Prostate gland (tissue), 2 donors: Measurements from ENCODE around the gene ASGR2. TPM values are rescaled to one million over a fixed set of nuclear protein-coding genes. Genes with fewer than 3 reads are reported as not detected.
"Not testable (repeated sequence)": the region's sequence is repeated elsewhere in the genome, so short reads cannot be mapped to it uniquely, and the experiment has no call there.

Experiments used
- DNase-seq: peaks from one replicate; pipeline ENCODE4 v3.0.0-alpha.2; 2019; ENCODE audit warnings: low spot score
- H3K27ac ChIP-seq, 2 donors: fragments of 200-600 bp; sonication (generic); 2 replicates each; pipeline ENCODE4 v1.5.1; 2017 to 2019
- H3K27me3 ChIP-seq: fragments of 200-600 bp; sonication (generic); replicated peaks from 2 replicates; pipeline ENCODE4 v1.5.1; 2019; ENCODE audit not compliant: insufficient read depth
- H3K36me3 ChIP-seq, 2 donors: fragments of 200-600 bp; sonication (generic); 1 replicate in 1 of 2; 2 replicates in 1 of 2; pipeline versions ENCODE4 v1.5.1 to v1.8.1; 2017 to 2019
- H3K4me1 ChIP-seq: fragments of 200-600 bp; sonication (generic); replicated peaks from 2 replicates; pipeline ENCODE4 v1.5.1; 2019
- H3K4me3 ChIP-seq, 2 donors: fragments of 200-600 bp; sonication (generic); 2 replicates each; pipeline ENCODE4 v1.5.1; 2017 to 2019
- H3K9me3 ChIP-seq: fragments of 200-600 bp; sonication (generic); 2 replicates; pipeline ENCODE4 v1.5.1; 2017
- CTCF ChIP-seq, 4 experiments: fragments of 200-600 bp in 2 of 4; fragments of 450-650 bp in 2 of 4; sonication (generic) in 2 of 4; IDR thresholded peaks; 1 replicate in 3 of 4; 2 replicates in 1 of 4; pipeline ENCODE4 v1.5.1; 2016 to 2019; ENCODE audit warnings: antibody characterized with exemption in 4 of 4, mild to moderate bottlenecking in 2 of 4, moderate library complexity in 2 of 4
- POLR2A ChIP-seq: fragments of 450-650 bp; IDR thresholded peaks from one replicate; pipeline ENCODE4 v1.6.1; 2016; ENCODE audit warnings: antibody characterized with exemption, mild to moderate bottlenecking
- POLR2AphosphoS5 ChIP-seq: sonication (generic); formaldehyde crosslinking; IDR thresholded peaks from one replicate; pipeline ENCODE4 v1.6.1; 2017; ENCODE audit warnings: antibody characterized with exemption
- WGBS: methylation state at CpG from one replicate; pipeline ENCODE4 v1.1.5; 2018; 5-methylcytosine and 5-hydroxymethylcytosine counted together
- intact Hi-C: fragments of 100-400 bp; cut with DNase I; formaldehyde crosslinking; loops from one replicate; pipeline ENCODE4 v1.14.2; 2022
- total RNA-seq, 2 donors: library from RNA; depleted of rRNA; stranded (reverse); fragments of >200 nt; gene quantifications; one replicate each; pipeline ENCODE4 v1.1.0, GENCODE V29; 2016

Gene ASGR2
- total RNA-seq, 2 donors from 2014 or later: 0.41 TPM; not detected in 1

- Histone ChIP-seq H3K27ac (no peak overlapping the region), H3K27me3 (no peaks in the 10 kb centered on the region), H3K36me3 (no peaks in the 10 kb centered on the region), H3K4me1 (no peaks in the 10 kb centered on the region), H3K9me3 (no peaks in the 10 kb centered on the region), H3K4me3 (no peak overlapping the region)
- intact Hi-C loops: no loop called here
- no peak for DNase-seq
- WGBS: 80% methylated on average over 20 of the region's 20 CpGs
- TF ChIP-seq POLR2AphosphoS5 (no peak), CTCF (IDR thresholded peaks at IDR 0.05) (no peak), POLR2A (no peak)
Measured at GRCh38 chr17:7107012-7107754, 7.4 kb downstream of the ASGR2 start.

GRCh38 chr17:7102421-7102820 is 12.2 kb downstream of the ASGR2 start:
- Histone ChIP-seq H3K27me3 (no peaks in the 10 kb centered on the region), H3K4me3 (no peak overlapping the region), H3K4me1 (no peaks in the 10 kb centered on the region), H3K27ac (no peak overlapping the region), H3K9me3 (no peaks in the 10 kb centered on the region), H3K36me3 (no peaks in the 10 kb centered on the region)
- DNase-seq: no peak
- TF ChIP-seq POLR2A: no peak
- no peak for TF ChIP-seq CTCF (IDR thresholded peaks at IDR 0.05)
- TF ChIP-seq POLR2AphosphoS5: no peak
- intact Hi-C loops: no loop called here
- 80% methylated on average over 6 of the region's 6 CpGs for WGBS

- DNase-seq: no peak
- no peaks in the 10 kb centered on the region for H3K9me3 ChIP-seq
- intact Hi-C loops: no loop called here
- H3K27me3 ChIP-seq: no peaks in the 10 kb centered on the region
- no peak for TF ChIP-seq CTCF (IDR thresholded peaks at IDR 0.05)
- no peak for TF ChIP-seq POLR2A
- TF ChIP-seq POLR2AphosphoS5: no peak
- 93% methylated on average over 14 of the region's 14 CpGs for WGBS
- H3K4me3 ChIP-seq: no peak overlapping the region
- no peaks in the 10 kb centered on the region for H3K4me1 ChIP-seq
- H3K36me3 ChIP-seq: no peaks in the 10 kb centered on the region
- no peak overlapping the region for H3K27ac ChIP-seq
Measured at GRCh38 chr17:7101531-7101930, 13.1 kb downstream of the ASGR2 start.

- H3K27me3 ChIP-seq, DNase-seq, H3K27ac ChIP-seq, intact Hi-C loops, H3K9me3 ChIP-seq, H3K4me3 ChIP-seq, H3K36me3 ChIP-seq, H3K4me1 ChIP-seq: not testable (repeated sequence)
- WGBS: 95% methylated on average over 50 of the region's 50 CpGs
Measured at GRCh38 chr17:7100641-7101379, 13.8 kb downstream of the ASGR2 start.

GRCh38 chr17:7098802-7099459 is 15.7 kb downstream of the ASGR2 start:
- intact Hi-C loops: no loop called here
- no peak for DNase-seq
- TF ChIP-seq POLR2A: no peak
- TF ChIP-seq POLR2AphosphoS5: no peak
- no peak for TF ChIP-seq CTCF (IDR thresholded peaks at IDR 0.05)
- H3K36me3 ChIP-seq: no peaks in the 10 kb centered on the region
- no peaks in the 10 kb centered on the region for H3K27me3 ChIP-seq
- no peaks in the 10 kb centered on the region for H3K9me3 ChIP-seq
- H3K4me3 ChIP-seq: no peak overlapping the region
- no peak overlapping the region for H3K27ac ChIP-seq
- H3K4me1 ChIP-seq: no peaks in the 10 kb centered on the region
- WGBS: 88% methylated on average over 13 of the region's 13 CpGs
